ENCODE measurements around the gene TEK. TPM values are rescaled to one million over a fixed set of nuclear protein-coding genes. Genes with fewer than 3 reads are reported as not detected.

Gene TEK
- total and polyA plus RNA-seq, 10 of the 15 experiments (the other 5 are each of a cell fraction or from before 2014, with no cell fraction given): not detected

GRCh38 chr9:27165068-27165467, 56.0 kb downstream of the TEK start (continued):
- TF ChIP-seq USF2 (IDR thresholded peaks at IDR 0.05; ENCODE audit: borderline replicate concordance, low read depth, low read length) (no peak), ZNF217 (IDR thresholded peaks at IDR 0.05) (no peak), BACH1 (IDR thresholded peaks at IDR 0.05; ENCODE audit: borderline replicate concordance) (no peak), E2F8 (IDR thresholded peaks at IDR 0.05; ENCODE audit: low read depth, partially characterized antibody) (no peak)

- Histone ChIP-seq H3K36me3 (ENCODE audit: control insufficient read depth in 2 of 2, insufficient read depth in 2 of 2, low read length in 1 of 2) (no peaks in the 10 kb centered on the region), H4K20me1 (ENCODE audit: control insufficient read depth, insufficient read depth) (no peaks in the 10 kb centered on the region), H3K4me3 (no peak overlapping the region), H3K79me2 (ENCODE audit: control insufficient read depth, insufficient read depth, low read length) (no peaks in the 10 kb centered on the region), H3K9ac (ENCODE audit: control insufficient read depth, insufficient read depth, low read length) (no peak overlapping the region), H3K4me1 (ENCODE audit: control insufficient read depth, insufficient read depth, low read length) (no peaks in the 10 kb centered on the region), H3K27ac (ENCODE audit: control insufficient read depth, insufficient read depth) (no peak overlapping the region), H3K9me3 (replicated peaks; ENCODE audit: control insufficient read depth, insufficient read depth, low read length) (no peaks in the 10 kb centered on the region), H3K27me3 (replicated peaks in 1 of 2; ENCODE audit: control insufficient read depth in 2 of 2, insufficient read depth in 2 of 2, low read length in 1 of 2) (no peaks in the 10 kb centered on the region), H3K4me2 (ENCODE audit: control insufficient read depth, insufficient read depth) (no peak overlapping the region), H2AFZ (ENCODE audit: control insufficient read depth, low read depth, low read length) (no peak overlapping the region)
- ATAC-seq: peak; percentile 56; the same call in 1 of the 3 replicates
- BruUV-seq (replicated peaks): no TSS peak
- in situ Hi-C loops (cut with MboI): no loop called here
- DNase-seq (ENCODE audit: low read depth, low spot score): no peak
- 61% methylated on average over 10 of the region's 10 CpGs for WGBS (ENCODE audit: insufficient coverage, insufficient replicate concordance, low lambda C conversion rate, missing lambda C conversion rate)
- ChIA-PET SMC1A (ENCODE audit: uncharacterized antibody, unreplicated experiment) (interaction anchor here (0.6 kb wide), 1 partner anchor 374 kb away, joined by 4 read pairs; no protein-coding TSS in a partner anchor), RAD21 (ENCODE audit: unreplicated experiment) (no interaction called here), CTCF (no interaction called here), POLR2A (no interaction called here)
- intact Hi-C loops (cut with micrococcal nuclease; ENCODE audit: unreplicated experiment): no loop called here
- FAIRE-seq: no peak
- TF ChIP-seq NR2F1 (conservative IDR thresholded peaks at IDR 0.05): no peak
- no peak for TF ChIP-seq IKZF1 (conservative IDR thresholded peaks at IDR 0.05)
- TF ChIP-seq BMI1 (IDR thresholded peaks at IDR 0.05; ENCODE audit: borderline replicate concordance): no peak
- TF ChIP-seq BHLHE40 (IDR thresholded peaks at IDR 0.05; ENCODE audit: borderline replicate concordance in 1 of 2, low read depth in 2 of 2, low read length in 1 of 2): no peak
- TF ChIP-seq ZNF622 (IDR thresholded peaks at IDR 0.05): no peak
- TF ChIP-seq SIX5 (IDR thresholded peaks at IDR 0.05; ENCODE audit: low read depth, low read length, severe bottlenecking): no peak
- TF ChIP-seq, protein P1, sequence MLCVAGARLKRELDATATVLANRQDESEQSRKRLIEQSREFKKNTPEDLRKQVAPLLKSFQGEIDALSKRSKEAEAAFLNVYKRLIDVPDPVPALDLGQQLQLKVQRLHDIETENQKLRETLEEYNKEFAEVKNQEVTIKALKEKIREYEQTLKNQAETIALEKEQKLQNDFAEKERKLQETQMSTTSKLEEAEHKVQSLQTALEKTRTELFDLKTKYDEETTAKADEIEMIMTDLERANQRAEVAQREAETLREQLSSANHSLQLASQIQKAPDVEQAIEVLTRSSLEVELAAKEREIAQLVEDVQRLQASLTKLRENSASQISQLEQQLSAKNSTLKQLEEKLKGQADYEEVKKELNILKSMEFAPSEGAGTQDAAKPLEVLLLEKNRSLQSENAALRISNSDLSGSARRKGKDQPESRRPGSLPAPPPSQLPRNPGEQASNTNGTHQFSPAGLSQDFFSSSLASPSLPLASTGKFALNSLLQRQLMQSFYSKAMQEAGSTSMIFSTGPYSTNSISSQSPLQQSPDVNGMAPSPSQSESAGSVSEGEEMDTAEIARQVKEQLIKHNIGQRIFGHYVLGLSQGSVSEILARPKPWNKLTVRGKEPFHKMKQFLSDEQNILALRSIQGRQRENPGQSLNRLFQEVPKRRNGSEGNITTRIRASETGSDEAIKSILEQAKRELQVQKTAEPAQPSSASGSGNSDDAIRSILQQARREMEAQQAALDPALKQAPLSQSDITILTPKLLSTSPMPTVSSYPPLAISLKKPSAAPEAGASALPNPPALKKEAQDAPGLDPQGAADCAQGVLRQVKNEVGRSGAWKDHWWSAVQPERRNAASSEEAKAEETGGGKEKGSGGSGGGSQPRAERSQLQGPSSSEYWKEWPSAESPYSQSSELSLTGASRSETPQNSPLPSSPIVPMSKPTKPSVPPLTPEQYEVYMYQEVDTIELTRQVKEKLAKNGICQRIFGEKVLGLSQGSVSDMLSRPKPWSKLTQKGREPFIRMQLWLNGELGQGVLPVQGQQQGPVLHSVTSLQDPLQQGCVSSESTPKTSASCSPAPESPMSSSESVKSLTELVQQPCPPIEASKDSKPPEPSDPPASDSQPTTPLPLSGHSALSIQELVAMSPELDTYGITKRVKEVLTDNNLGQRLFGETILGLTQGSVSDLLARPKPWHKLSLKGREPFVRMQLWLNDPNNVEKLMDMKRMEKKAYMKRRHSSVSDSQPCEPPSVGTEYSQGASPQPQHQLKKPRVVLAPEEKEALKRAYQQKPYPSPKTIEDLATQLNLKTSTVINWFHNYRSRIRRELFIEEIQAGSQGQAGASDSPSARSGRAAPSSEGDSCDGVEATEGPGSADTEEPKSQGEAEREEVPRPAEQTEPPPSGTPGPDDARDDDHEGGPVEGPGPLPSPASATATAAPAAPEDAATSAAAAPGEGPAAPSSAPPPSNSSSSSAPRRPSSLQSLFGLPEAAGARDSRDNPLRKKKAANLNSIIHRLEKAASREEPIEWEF (IDR thresholded peaks at IDR 0.05; ENCODE audit: insufficient replicate concordance, low read depth, low read length): no peak
- no peak for TF ChIP-seq RBBP5 (conservative IDR thresholded peaks at IDR 0.05)
These were observed 56.6 kb downstream of the TEK start for GRCh38 chr9:27165670-27166069.

Measured in GM12878 (cell line).